IMR-90 (cell line): ENCODE data around the gene KDM8. TPM values are rescaled to one million over a fixed set of nuclear protein-coding genes. Genes with fewer than 3 reads are reported as not detected.

ENCODE experiments used
- ATAC-seq: fragments of 200-7000 bp; cut with Tn5 transposase; 2 replicates; pipeline ENCODE4 v1.9.1; 2020; ENCODE audit warnings: low read depth, mild to moderate bottlenecking, moderate library complexity
- BruUV-seq: library from RNA; stranded (reverse); fragments of 400-500 nt; replicated peaks from 2 replicates; lab custom pipeline; 2021; lab: Mats Ljungman, UMichigan
- CTCF ChIA-PET: fragments of 300-600 bp; formaldehyde crosslinking; extraction: SDS; loops from one replicate; lab custom pipeline; 2021; ENCODE audit warnings: antibody characterized with exemption; lab: Yijun Ruan, JAX
- POLR2A ChIA-PET: fragments of 300-600 bp; sonication (Branson Sonifier 250); formaldehyde crosslinking; loops from one replicate; lab custom pipeline; 2022; ENCODE audit warnings: antibody characterized with exemption; ENCODE audit not compliant: unreplicated experiment; lab: Charles Lee
- DNase-seq: peaks from one replicate; pipeline ENCODE4 v3.0.0; 2013
- H2AFZ ChIP-seq: replicated peaks from 2 replicates; pipeline ENCODE3; 2013; ENCODE audit warnings: low read length, mild to moderate bottlenecking; ENCODE audit not compliant: poor library complexity
- H2AK5ac ChIP-seq: 2 replicates; pipeline ENCODE4 v1.6.1; 2013; ENCODE audit warnings: low read depth, low read length, inconsistent platforms
- H2AK9ac ChIP-seq: replicated peaks from 2 replicates; pipeline ENCODE3; 2013; ENCODE audit warnings: mild to moderate bottlenecking, low read depth, low read length, moderate library complexity; ENCODE audit not compliant: poor library complexity
- H2BK120ac ChIP-seq: 2 replicates; pipeline ENCODE4 v1.6.1; 2013; ENCODE audit warnings: low read depth, low read length, inconsistent platforms
- H2BK15ac ChIP-seq: 3 replicates; pipeline ENCODE4 v1.6.1; 2013; ENCODE audit warnings: low read depth, low read length, inconsistent platforms
- H2BK20ac ChIP-seq: 2 replicates; pipeline ENCODE4 v1.6.1; 2013; ENCODE audit warnings: low read depth, mild to moderate bottlenecking, inconsistent platforms, low read length, moderate library complexity
- H2BK5ac ChIP-seq: 2 replicates; pipeline ENCODE4 v1.6.1; 2013; ENCODE audit warnings: mild to moderate bottlenecking, low read depth, low read length, inconsistent platforms; ENCODE audit not compliant: poor library complexity, severe bottlenecking
- H3K14ac ChIP-seq: replicated peaks from 2 replicates; pipeline ENCODE4 v1.6.1; 2013; ENCODE audit warnings: low read depth, low read length, inconsistent platforms
- H3K18ac ChIP-seq: 2 replicates; pipeline ENCODE4 v1.6.1; 2013; ENCODE audit warnings: low read depth, low read length, control low read depth
- H3K23ac ChIP-seq: 2 replicates; pipeline ENCODE4 v1.6.1; 2013; ENCODE audit warnings: low read depth, low read length, inconsistent platforms
- H3K27ac ChIP-seq: 2 replicates; pipeline ENCODE4 v1.5.1; 2013; ENCODE audit warnings: mild to moderate bottlenecking, control low read depth, low read length; ENCODE audit not compliant: insufficient read depth
- H3K27me3 ChIP-seq: 2 replicates; pipeline ENCODE4 v1.6.1; 2013; ENCODE audit warnings: low read length; ENCODE audit not compliant: control insufficient read depth, insufficient read depth
- H3K36me3 ChIP-seq: 2 replicates; pipeline ENCODE4 v1.6.1; 2013; ENCODE audit warnings: low read length, mixed read lengths; ENCODE audit not compliant: control insufficient read depth, insufficient read depth
- H3K4ac ChIP-seq: 2 replicates; pipeline ENCODE4 v1.6.1; 2013; ENCODE audit warnings: low read depth, low read length, inconsistent platforms
- H3K4me1 ChIP-seq: 2 replicates; pipeline ENCODE4 v1.6.1; 2013; ENCODE audit warnings: low read length, mixed read lengths; ENCODE audit not compliant: control insufficient read depth, insufficient read depth
- H3K4me2 ChIP-seq: 2 replicates; pipeline ENCODE4 v1.6.1; 2013; ENCODE audit warnings: low read depth, mild to moderate bottlenecking, control low read depth, low read length, moderate library complexity
- H3K4me3 ChIP-seq: 2 replicates; pipeline ENCODE4 v1.5.1; 2013; ENCODE audit warnings: low read depth, mild to moderate bottlenecking, control low read depth, low read length, moderate library complexity; ENCODE audit not compliant: insufficient read depth
- H3K56ac ChIP-seq: 2 replicates; pipeline ENCODE4 v1.6.1; 2013; ENCODE audit warnings: low read length, inconsistent platforms; ENCODE audit not compliant: insufficient read depth; ENCODE audit errors: extremely low read depth
- H3K79me1 ChIP-seq, 2 experiments: 2 replicates each; pipeline ENCODE4 v1.6.1; 2013; ENCODE audit warnings: low read length in 2 of 2, inconsistent platforms in 1 of 2, low read depth in 1 of 2
- H3K9ac ChIP-seq: 2 replicates; pipeline ENCODE4 v1.6.1; 2013; ENCODE audit warnings: low read depth, low read length, control low read depth
- H3K9me1 ChIP-seq: 2 replicates; pipeline ENCODE4 v1.6.1; 2013; ENCODE audit warnings: low read length, inconsistent platforms; ENCODE audit not compliant: insufficient read depth
- H3K9me3 ChIP-seq: 2 replicates; pipeline ENCODE4 v1.6.1; 2013; ENCODE audit warnings: low read length; ENCODE audit not compliant: control insufficient read depth, insufficient read depth
- H4K20me1 ChIP-seq: 2 replicates; pipeline ENCODE4 v1.6.1; 2013; ENCODE audit warnings: low read length, inconsistent platforms; ENCODE audit not compliant: insufficient read depth
- H4K5ac ChIP-seq: 2 replicates; pipeline ENCODE4 v1.6.1; 2013; ENCODE audit warnings: mild to moderate bottlenecking, low read depth, low read length, control low read depth
- H4K8ac ChIP-seq, 2 experiments: 2 replicates each; pipeline ENCODE4 v1.6.1; 2013; ENCODE audit warnings: low read depth in 2 of 2, low read length in 2 of 2, control low read depth in 1 of 2, inconsistent platforms in 1 of 2
- H4K91ac ChIP-seq: 2 replicates; pipeline ENCODE4 v1.6.1; 2013; ENCODE audit warnings: low read depth, low read length, inconsistent platforms; ENCODE audit not compliant: insufficient read depth
- BHLHE40 ChIP-seq: fragments of 150-350 bp; IDR thresholded peaks from 2 replicates; pipeline ENCODE4 v1.6.1; 2016; ENCODE audit warnings: mild to moderate bottlenecking, low read depth, low read length
- CEBPB ChIP-seq: IDR thresholded peaks from 2 replicates; pipeline ENCODE4 v1.6.1; 2012; ENCODE audit warnings: low read depth, low read length, improper control_type of control experiment
- CHD1 ChIP-seq: IDR thresholded peaks from 2 replicates; pipeline ENCODE4 v1.6.1; 2012; ENCODE audit warnings: low read depth, low read length, improper control_type of control experiment
- ELK1 ChIP-seq: fragments of 150-350 bp; IDR thresholded peaks from 2 replicates; pipeline ENCODE4 v1.6.1; 2016; ENCODE audit warnings: low read depth, mild to moderate bottlenecking, low read length, moderate library complexity, borderline replicate concordance
- FOS ChIP-seq: fragments of 150-350 bp; IDR thresholded peaks from 2 replicates; pipeline ENCODE4 v1.6.1; 2016; ENCODE audit warnings: low read depth, low read length
- MAZ ChIP-seq: IDR thresholded peaks from 2 replicates; pipeline ENCODE4 v1.6.1; 2012; ENCODE audit warnings: low read depth, mild to moderate bottlenecking, low read length, improper control_type of control experiment, moderate library complexity, borderline replicate concordance
- NFE2L2 ChIP-seq: fragments of 150-350 bp; IDR thresholded peaks from 2 replicates; pipeline ENCODE4 v1.6.1; 2016; ENCODE audit warnings: low read depth, mild to moderate bottlenecking, low read length
- POLR2A ChIP-seq: IDR thresholded peaks from 2 replicates; pipeline ENCODE4 v1.6.1; 2012; ENCODE audit warnings: mild to moderate bottlenecking, low read depth, low read length
- RAD21 ChIP-seq: IDR thresholded peaks from 2 replicates; pipeline ENCODE4 v1.6.1; 2012; ENCODE audit warnings: low read length, improper control_type of control experiment
- RCOR1 ChIP-seq: IDR thresholded peaks from 2 replicates; pipeline ENCODE4 v1.6.1; 2012; ENCODE audit warnings: mild to moderate bottlenecking, low read length, improper control_type of control experiment; ENCODE audit not compliant: insufficient replicate concordance
- RFX5 ChIP-seq: IDR thresholded peaks from 2 replicates; pipeline ENCODE4 v1.8.0; 2012; ENCODE audit warnings: low read depth, mild to moderate bottlenecking, low read length, moderate library complexity
- SMC3 ChIP-seq: fragments of 150-350 bp; IDR thresholded peaks from 2 replicates; pipeline ENCODE4 v1.6.1; 2016; ENCODE audit warnings: low read depth, mild to moderate bottlenecking, antibody characterized with exemption, low read length, moderate library complexity
- USF2 ChIP-seq: fragments of 150-350 bp; IDR thresholded peaks from 2 replicates; pipeline ENCODE4 v1.6.1; 2017; ENCODE audit warnings: mild to moderate bottlenecking, antibody characterized with exemption, low read length, low read depth
- WGBS, 2 experiments: methylation state at CpG; one replicate each; pipeline versions ENCODE4 v1.1.5 to v1.1.7; 2013; ENCODE audit warnings: missing lambda C conversion rate in 2 of 2; ENCODE audit not compliant: insufficient read length in 1 of 2; ENCODE audit errors: extremely low coverage in 2 of 2; 5-methylcytosine and 5-hydroxymethylcytosine counted together
- dilution Hi-C: fragments of 300-500 bp; cut with HindIII; formaldehyde crosslinking; loops from one replicate; pipeline ENCODE4 v1.14.3; 2018; ENCODE audit warnings: low sequenced_read_pairs; ENCODE audit not compliant: unreplicated experiment
- in situ Hi-C: fragments of 300-500 bp; cut with MboI; formaldehyde crosslinking; loops from 3 replicates; pipeline ENCODE4 v1.14.3; 2019; ENCODE audit warnings: low sequenced_read_pairs, inconsistent platforms, mixed read lengths
- intact Hi-C: fragments of 100-400 bp; cut with micrococcal nuclease; formaldehyde crosslinking; loops from 2 replicates; pipeline ENCODE4 v1.10.0; 2022
- polyA plus RNA-seq, 3 experiments: library from polyadenylated mRNA; depleted of rRNA; stranded (reverse); fragments of >200 nt; gene quantifications; 2 replicates each; pipeline ENCODE4 v1.2.3, GENCODE V29; 2012; ENCODE audit warnings: low replicate concordance in 1 of 3
- total RNA-seq: library from RNA; depleted of rRNA; stranded (reverse); fragments of >200 nt; gene quantifications from 2 replicates; pipeline ENCODE4 v1.2.3, GENCODE V29; 2012

KDM8 gene
- total and polyA plus RNA-seq, 2 of the 4 experiments (the other 2 are of a cell fraction): 3.2 to 3.8 TPM

GRCh38 chr16:27209591-27209990, 6.3 kb downstream of the KDM8 start:
- no peak overlapping the region for H3K4me2 ChIP-seq
- no peak overlapping the region for H2AK5ac ChIP-seq
- H2AFZ ChIP-seq: no peak overlapping the region
- H3K79me1 ChIP-seq: peaks cover 8 to 15% of the 10 kb centered on the region in 2 experiments; a peak in 2 of 4 replicates
- no peak overlapping the region for H2BK5ac ChIP-seq
- no peaks in the 10 kb centered on the region for H3K4me1 ChIP-seq
- dilution Hi-C loops: no loop called here
- TF ChIP-seq FOS: no peak
- TF ChIP-seq RAD21: no peak
- TF ChIP-seq USF2: no peak
- no peak for TF ChIP-seq RFX5
- TF ChIP-seq POLR2A: no peak
- TF ChIP-seq CEBPB: no peak
- no peak for TF ChIP-seq RCOR1
- TF ChIP-seq SMC3: no peak
- no peak for TF ChIP-seq MAZ
- no peak for TF ChIP-seq ELK1
- no peak for TF ChIP-seq NFE2L2
- TF ChIP-seq BHLHE40: no peak
- no peak for TF ChIP-seq CHD1
- H2BK20ac ChIP-seq: no peak overlapping the region
- H3K4me3 ChIP-seq: no peak overlapping the region
- POLR2A ChIA-PET: no interaction called here
- 88% methylated on average over 7 of the region's 8 CpGs; no CpG with 5 or more reads in 1 of the 2 experiments for WGBS, 2 experiments
- intact Hi-C loops: no loop called here
- no peak overlapping the region for H3K23ac ChIP-seq
- no peak for ATAC-seq
- no peaks in the 10 kb centered on the region for H3K27me3 ChIP-seq
- no peak overlapping the region for H2BK120ac ChIP-seq
- H3K36me3 ChIP-seq: peaks cover 10% of the 10 kb centered on the region
- no peaks in the 10 kb centered on the region for H4K20me1 ChIP-seq
- DNase-seq: no peak
- no peak overlapping the region for H2AK9ac ChIP-seq
- CTCF ChIA-PET: interaction anchor here (0.6 to 1.0 kb wide), 2 partner anchors 31 to 107 kb away, joined by 3 to 4 read pairs; no protein-coding TSS in a partner anchor
- no peak overlapping the region for H2BK15ac ChIP-seq
- no peak overlapping the region for H3K14ac ChIP-seq
- no peak overlapping the region for H3K4ac ChIP-seq
- H3K56ac ChIP-seq: no peak overlapping the region
- no peak overlapping the region for H3K9ac ChIP-seq
- H4K5ac ChIP-seq: no peak overlapping the region
- H3K18ac ChIP-seq: no peak overlapping the region
- no TSS peak for BruUV-seq
- in situ Hi-C loops: no loop called here
- H3K9me3 ChIP-seq: no peaks in the 10 kb centered on the region
- peaks cover 3% of the 10 kb centered on the region; the same call in 1 of the 2 replicates for H3K9me1 ChIP-seq
- H4K91ac ChIP-seq: no peak overlapping the region
- H4K8ac ChIP-seq: no peak overlapping the region
- H3K27ac ChIP-seq: no peak overlapping the region
